Measurements from ENCODE around the gene PPA1. TPM values are rescaled to one million over a fixed set of nuclear protein-coding genes. Genes with fewer than 3 reads are reported as not detected.

PPA1 gene
- total RNA-seq, 3 donors from 2014 or later (not counting 1 experiment from before 2014, with no cell fraction given) = 17.0 to 26.5 (median 19.2) TPM

GRCh38 chr10:70169649-70170364 lies 63.4 kb downstream of the PPA1 start:
- ATAC-seq (peak; percentile 24 to 37 (median 25)), DNase-seq (peak in 1 of 2 donors; percentile 42)
- no peaks in the 10 kb centered on the region for H3K27me3 ChIP-seq (ENCODE audit: control insufficient read depth, insufficient read depth, low read length)
- peak overlapping the region; percentile 86 for H3K4me3 ChIP-seq (ENCODE audit: low read length)
- WGBS (ENCODE audit: insufficient coverage) = 1% methylated on average over 39 of the region's 40 CpGs
- no peaks in the 10 kb centered on the region for H3K9me3 ChIP-seq (ENCODE audit: control insufficient read depth, insufficient read depth, low read length)
- peak overlapping the region; percentile 99 for H3K4me3 Mint-ChIP-seq
- peaks cover 53% of the 10 kb centered on the region for H3K4me1 ChIP-seq (ENCODE audit: control insufficient read depth, insufficient read depth, low read length)
- H3K36me3 ChIP-seq (ENCODE audit: control insufficient read depth, insufficient read depth, low read length) = peaks cover 11% of the 10 kb centered on the region
- no peaks in the 10 kb centered on the region for H3K36me3 Mint-ChIP-seq
- H3K27ac Mint-ChIP-seq = peak overlapping the region; percentile 97 to 98
- H3K27ac ChIP-seq (ENCODE audit: low read length) = peak overlapping the region; percentile 92
- intact Hi-C loops (cut with micrococcal nuclease) = loop anchor here (1.0 to 10.0 kb wide), 2 partner anchors 24 to 445 kb away; partner anchors contain the start of gene TYSND1
- peaks cover 54 to 56% of the 10 kb centered on the region in 2 donors for H3K4me1 Mint-ChIP-seq
- no peaks in the 10 kb centered on the region for H3K9me3 Mint-ChIP-seq
- H3K27me3 Mint-ChIP-seq (ENCODE audit: low read depth in 2 of 2) = no peaks in the 10 kb centered on the region
- no peak for TF ChIP-seq CTCF (IDR thresholded peaks at IDR 0.05)

- Mint-ChIP-seq H3K27me3 (ENCODE audit: low read depth in 2 of 2) (no peaks in the 10 kb centered on the region), H3K4me3 (peak overlapping the region; percentile 99), H3K36me3 (no peaks in the 10 kb centered on the region), H3K27ac (peak overlapping the region; percentile 97 to 98), H3K9me3 (no peaks in the 10 kb centered on the region), H3K4me1 (peaks cover 52 to 53% of the 10 kb centered on the region in 2 donors)
- H3K27ac ChIP-seq (ENCODE audit: low read length) = peak overlapping the region; percentile 92
- peaks cover 48% of the 10 kb centered on the region for H3K4me1 ChIP-seq (ENCODE audit: control insufficient read depth, insufficient read depth, low read length)
- ATAC-seq (peak; percentile 10 to 23 (median 16)), DNase-seq (peak in 1 of 2 donors; percentile 56)
- WGBS (ENCODE audit: insufficient coverage) = 0% methylated on average over 1 of the region's 2 CpGs
- intact Hi-C loops (cut with micrococcal nuclease) = loop anchor here (10.0 kb wide), 1 partner anchor 446 kb away; no protein-coding TSS in a partner anchor
- no peaks in the 10 kb centered on the region for H3K9me3 ChIP-seq (ENCODE audit: control insufficient read depth, insufficient read depth, low read length)
- no peaks in the 10 kb centered on the region for H3K27me3 ChIP-seq (ENCODE audit: control insufficient read depth, insufficient read depth, low read length)
- peak overlapping the region; percentile 86 for H3K4me3 ChIP-seq (ENCODE audit: low read length)
- peaks cover 14% of the 10 kb centered on the region for H3K36me3 ChIP-seq (ENCODE audit: control insufficient read depth, insufficient read depth, low read length)
- TF ChIP-seq CTCF (IDR thresholded peaks at IDR 0.05) = no peak
Measured at GRCh38 chr10:70169011-70169410, 64.2 kb downstream of the PPA1 start.

GRCh38 chr10:70167246-70167645 lies 66.0 kb downstream of the PPA1 start:
- H3K4me1 Mint-ChIP-seq = peaks cover 65 to 67% of the 10 kb centered on the region in 2 donors
- no peak overlapping the region for H3K27ac ChIP-seq (ENCODE audit: low read length)
- peaks cover 45% of the 10 kb centered on the region for H3K4me1 ChIP-seq (ENCODE audit: control insufficient read depth, insufficient read depth, low read length)
- no peaks in the 10 kb centered on the region for H3K27me3 Mint-ChIP-seq (ENCODE audit: low read depth in 2 of 2)
- no peak overlapping the region for H3K4me3 ChIP-seq (ENCODE audit: low read length)
- intact Hi-C loops (cut with micrococcal nuclease) = loop anchor here (10.0 kb wide), 1 partner anchor 448 kb away; no protein-coding TSS in a partner anchor
- H3K27ac Mint-ChIP-seq = peak overlapping the region; percentile 97 to 98
- H3K27me3 ChIP-seq (ENCODE audit: control insufficient read depth, insufficient read depth, low read length) = no peaks in the 10 kb centered on the region
- H3K9me3 Mint-ChIP-seq = no peaks in the 10 kb centered on the region
- H3K36me3 Mint-ChIP-seq = no peaks in the 10 kb centered on the region
- H3K9me3 ChIP-seq (ENCODE audit: control insufficient read depth, insufficient read depth, low read length) = no peaks in the 10 kb centered on the region
- H3K36me3 ChIP-seq (ENCODE audit: control insufficient read depth, insufficient read depth, low read length) = peaks cover 15% of the 10 kb centered on the region
- WGBS (ENCODE audit: insufficient coverage) = 86% methylated on average over 7 of the region's 7 CpGs
- H3K4me3 Mint-ChIP-seq = peak overlapping the region; percentile 65
- no peak for TF ChIP-seq CTCF (IDR thresholded peaks at IDR 0.05)
- ATAC-seq (no peak), DNase-seq (no peak)
